ENCODE results near the gene TRPM4.

DNA sequence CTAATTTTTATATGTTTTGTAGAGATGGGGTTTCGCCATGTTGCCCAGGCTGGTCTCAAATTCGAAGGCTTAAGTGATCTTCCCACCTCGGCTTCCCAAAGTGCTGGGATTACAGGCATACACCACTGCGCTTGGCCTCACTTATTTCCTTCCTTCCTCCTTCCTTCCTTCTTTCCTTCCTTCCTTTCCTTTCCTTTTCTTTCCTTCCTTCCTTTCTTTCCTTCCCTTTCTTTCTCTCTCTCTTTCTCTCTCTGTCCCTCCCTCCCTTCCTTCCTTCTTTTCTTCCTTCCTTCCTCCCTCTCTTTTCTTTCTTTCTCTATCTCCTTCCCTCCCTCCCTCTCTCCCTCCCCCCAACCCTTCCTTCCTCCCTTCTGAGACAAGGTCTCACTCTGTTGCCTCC, 36.8 kb downstream of the TRPM4 start:
- TF ChIP-seq, protein P1, sequence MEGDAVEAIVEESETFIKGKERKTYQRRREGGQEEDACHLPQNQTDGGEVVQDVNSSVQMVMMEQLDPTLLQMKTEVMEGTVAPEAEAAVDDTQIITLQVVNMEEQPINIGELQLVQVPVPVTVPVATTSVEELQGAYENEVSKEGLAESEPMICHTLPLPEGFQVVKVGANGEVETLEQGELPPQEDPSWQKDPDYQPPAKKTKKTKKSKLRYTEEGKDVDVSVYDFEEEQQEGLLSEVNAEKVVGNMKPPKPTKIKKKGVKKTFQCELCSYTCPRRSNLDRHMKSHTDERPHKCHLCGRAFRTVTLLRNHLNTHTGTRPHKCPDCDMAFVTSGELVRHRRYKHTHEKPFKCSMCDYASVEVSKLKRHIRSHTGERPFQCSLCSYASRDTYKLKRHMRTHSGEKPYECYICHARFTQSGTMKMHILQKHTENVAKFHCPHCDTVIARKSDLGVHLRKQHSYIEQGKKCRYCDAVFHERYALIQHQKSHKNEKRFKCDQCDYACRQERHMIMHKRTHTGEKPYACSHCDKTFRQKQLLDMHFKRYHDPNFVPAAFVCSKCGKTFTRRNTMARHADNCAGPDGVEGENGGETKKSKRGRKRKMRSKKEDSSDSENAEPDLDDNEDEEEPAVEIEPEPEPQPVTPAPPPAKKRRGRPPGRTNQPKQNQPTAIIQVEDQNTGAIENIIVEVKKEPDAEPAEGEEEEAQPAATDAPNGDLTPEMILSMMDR (IDR thresholded peaks at IDR 0.05): no peak
- no peak for TF ChIP-seq POLR2A (IDR thresholded peaks at IDR 0.05)

Measured in Peyer's patch (tissue), 4 donors.